Measurements from ENCODE around the gene PHAX.
"Not testable (repeated sequence)": the region's sequence is repeated elsewhere in the genome, so short reads cannot be mapped to it uniquely, and the experiment has no call there.

Gene PHAX, protein sequence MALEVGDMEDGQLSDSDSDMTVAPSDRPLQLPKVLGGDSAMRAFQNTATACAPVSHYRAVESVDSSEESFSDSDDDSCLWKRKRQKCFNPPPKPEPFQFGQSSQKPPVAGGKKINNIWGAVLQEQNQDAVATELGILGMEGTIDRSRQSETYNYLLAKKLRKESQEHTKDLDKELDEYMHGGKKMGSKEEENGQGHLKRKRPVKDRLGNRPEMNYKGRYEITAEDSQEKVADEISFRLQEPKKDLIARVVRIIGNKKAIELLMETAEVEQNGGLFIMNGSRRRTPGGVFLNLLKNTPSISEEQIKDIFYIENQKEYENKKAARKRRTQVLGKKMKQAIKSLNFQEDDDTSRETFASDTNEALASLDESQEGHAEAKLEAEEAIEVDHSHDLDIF

DNA sequence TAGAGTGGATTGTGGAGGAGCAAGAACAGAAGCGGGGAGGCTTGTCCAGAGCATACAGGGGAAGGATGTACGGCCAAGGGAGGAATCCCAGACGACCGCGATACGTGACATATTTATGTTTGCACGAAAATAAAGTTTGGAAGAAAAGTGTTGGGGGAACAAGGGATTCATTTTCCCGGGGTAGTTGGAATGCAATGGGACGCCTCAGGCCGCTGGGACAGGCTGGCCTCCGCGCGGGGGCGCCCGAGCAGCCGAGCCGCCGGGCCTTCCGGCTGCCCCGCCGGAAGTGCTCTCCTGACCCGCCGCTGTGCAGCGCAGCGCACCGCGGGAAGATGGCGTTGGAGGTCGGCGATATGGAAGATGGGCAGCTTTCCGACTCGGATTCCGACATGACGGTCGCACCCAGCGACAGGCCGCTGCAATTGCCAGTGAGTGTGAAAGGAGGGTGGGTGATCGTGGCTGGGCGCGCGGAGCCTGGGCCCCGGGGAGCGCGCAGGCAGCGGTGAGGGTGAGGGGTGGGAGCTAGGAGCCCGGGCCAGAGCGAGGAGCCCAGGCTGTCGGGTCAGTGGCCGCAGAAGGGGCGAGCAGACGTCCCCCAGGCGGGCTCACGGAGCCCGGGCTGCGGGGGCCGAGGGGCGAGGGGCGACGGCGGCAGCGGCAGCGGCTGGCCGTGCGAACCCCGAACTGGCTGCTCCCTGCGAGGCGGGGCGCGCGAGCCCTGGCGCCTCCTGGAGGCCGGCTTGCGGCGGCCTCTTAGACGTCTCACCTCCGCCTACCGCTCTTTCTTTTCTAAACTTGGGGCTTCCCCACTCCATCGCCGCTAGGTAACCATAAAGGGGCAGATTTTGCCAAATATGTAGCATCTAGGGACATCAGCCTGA is at the start of gene PHAX:
TSS of gene PHAX (plus strand) at position 317 of the 881 bp plus-strand sequence. CDS start at position 333, 16 bp downstream.
- peak within 1 kb of the TSS; percentile 90 for H3K27ac ChIP-seq
- TF ChIP-seq, protein P1, sequence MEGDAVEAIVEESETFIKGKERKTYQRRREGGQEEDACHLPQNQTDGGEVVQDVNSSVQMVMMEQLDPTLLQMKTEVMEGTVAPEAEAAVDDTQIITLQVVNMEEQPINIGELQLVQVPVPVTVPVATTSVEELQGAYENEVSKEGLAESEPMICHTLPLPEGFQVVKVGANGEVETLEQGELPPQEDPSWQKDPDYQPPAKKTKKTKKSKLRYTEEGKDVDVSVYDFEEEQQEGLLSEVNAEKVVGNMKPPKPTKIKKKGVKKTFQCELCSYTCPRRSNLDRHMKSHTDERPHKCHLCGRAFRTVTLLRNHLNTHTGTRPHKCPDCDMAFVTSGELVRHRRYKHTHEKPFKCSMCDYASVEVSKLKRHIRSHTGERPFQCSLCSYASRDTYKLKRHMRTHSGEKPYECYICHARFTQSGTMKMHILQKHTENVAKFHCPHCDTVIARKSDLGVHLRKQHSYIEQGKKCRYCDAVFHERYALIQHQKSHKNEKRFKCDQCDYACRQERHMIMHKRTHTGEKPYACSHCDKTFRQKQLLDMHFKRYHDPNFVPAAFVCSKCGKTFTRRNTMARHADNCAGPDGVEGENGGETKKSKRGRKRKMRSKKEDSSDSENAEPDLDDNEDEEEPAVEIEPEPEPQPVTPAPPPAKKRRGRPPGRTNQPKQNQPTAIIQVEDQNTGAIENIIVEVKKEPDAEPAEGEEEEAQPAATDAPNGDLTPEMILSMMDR (conservative IDR thresholded peaks at IDR 0.05), result peak; percentile 93

DNA sequence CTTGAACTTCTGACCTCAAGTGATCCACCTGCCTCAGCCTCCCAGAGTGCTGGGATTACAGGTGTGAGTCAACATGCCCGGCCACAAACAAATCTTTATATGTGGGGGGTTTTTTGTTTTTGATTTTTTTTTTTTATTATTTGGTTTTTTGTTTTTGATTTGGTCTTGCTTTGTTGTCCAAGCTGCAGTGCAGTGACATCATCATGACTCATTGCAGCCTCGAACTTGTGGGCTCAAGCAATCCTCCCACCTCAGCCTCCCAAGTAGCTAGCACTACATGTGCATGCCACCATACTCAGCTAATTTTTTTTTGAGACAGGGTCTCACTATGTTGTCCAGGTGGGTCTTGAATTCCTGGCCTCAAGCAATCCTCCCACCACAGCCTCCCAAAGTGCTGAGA is 48.1 kb upstream of the PHAX start:
- no peak overlapping the region for H3K27ac ChIP-seq
- TF ChIP-seq, protein P1 (conservative IDR thresholded peaks at IDR 0.05), result no peak

DNA sequence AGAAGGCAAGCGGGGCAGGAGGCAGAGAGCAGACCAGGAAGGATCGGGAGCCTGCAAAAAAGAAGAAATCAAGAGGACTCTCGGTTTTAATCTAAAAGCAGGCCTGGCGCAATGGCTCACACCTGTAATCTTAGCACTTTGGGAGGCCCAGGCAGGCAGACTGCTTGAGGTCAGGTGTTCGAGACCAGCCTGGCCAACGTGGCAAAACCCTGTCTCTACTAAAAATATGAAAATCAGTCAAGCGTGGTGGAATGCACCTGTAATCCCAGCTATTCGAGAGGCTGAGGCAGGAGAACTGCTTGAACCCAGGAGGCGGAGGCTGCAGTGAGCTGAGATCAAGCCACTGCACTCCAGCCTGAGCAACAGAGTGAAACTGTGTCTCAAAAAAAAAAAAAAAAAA is 45.6 kb upstream of the PHAX start:
- H3K27ac ChIP-seq, result not testable (repeated sequence)

DNA sequence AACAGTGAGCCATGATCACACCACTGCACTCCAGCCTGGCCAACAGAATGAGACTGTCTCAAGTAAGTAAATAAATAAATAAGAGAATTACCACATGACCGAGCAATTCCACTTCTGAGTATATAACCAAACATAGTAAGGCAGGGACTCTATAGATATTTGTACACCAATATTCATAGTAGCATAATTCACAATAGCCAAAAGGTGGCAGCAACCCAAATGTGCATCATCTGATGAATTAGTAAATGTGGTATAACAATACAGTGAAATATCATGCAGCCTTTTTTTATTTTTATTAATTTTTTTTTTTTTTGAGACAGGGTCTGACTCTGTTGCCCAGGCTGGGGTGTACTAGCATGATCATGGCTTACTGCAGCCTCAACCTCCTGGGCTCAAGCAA is 38.8 kb upstream of the PHAX start:
- TF ChIP-seq, protein P1 (conservative IDR thresholded peaks at IDR 0.05), result 0 out of 2 replicates have a peak, but pooled peaks have one; percentile 12
- no peak overlapping the region for H3K27ac ChIP-seq

DNA sequence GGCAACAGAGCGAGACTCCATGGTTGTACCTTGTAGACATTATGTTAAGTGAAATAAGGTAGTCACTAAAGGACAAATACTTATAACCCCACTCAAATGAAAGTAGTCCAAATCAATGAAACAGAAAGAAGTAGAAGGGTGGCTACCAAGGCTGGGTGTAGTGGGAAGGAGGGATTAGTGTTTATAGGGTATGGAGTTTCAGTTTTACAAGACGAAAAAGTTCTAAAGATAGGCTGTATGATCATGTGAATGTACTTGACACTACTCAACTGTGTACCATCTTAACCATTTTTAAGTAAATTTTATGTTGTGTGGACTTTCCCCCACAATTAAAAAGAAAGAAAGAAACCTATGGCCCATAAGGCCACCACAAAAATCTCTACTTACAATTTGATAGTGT is 37.9 kb upstream of the PHAX start:
- TF ChIP-seq, protein P1 (conservative IDR thresholded peaks at IDR 0.05), result no peak

DNA sequence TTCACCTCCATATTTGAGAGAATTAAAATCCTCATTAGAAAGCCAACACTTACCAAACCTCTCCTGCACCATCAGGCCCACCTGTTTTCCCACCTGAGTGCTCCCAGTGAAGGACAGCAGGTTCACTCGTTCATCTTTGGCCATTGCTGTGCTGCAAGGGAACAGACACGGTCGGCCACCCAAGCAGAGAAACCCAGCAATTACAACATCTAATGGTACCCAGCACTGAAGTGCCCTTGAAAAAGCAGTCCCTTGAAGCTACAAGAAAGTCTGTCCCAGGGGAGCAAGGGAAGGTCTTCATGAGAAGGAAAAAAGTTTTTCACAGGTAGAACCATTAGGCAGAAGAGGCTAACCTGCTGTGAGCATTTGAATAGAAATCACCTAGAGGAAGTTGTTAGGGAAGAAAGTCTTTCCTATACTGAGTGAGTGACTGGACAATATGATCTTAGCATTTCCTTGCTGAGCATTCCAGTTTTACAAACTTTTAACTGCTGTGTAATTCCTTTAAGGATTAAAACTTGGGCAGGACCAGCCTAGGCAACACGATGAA is 32.5 kb upstream of the PHAX start:
- H3K27ac ChIP-seq, result no peak overlapping the region
- TF ChIP-seq, protein P1 (conservative IDR thresholded peaks at IDR 0.05), result no peak

More for the DNA sequence above, 37.9 kb upstream of the PHAX start:
- H3K27ac ChIP-seq, result no peak overlapping the region

DNA sequence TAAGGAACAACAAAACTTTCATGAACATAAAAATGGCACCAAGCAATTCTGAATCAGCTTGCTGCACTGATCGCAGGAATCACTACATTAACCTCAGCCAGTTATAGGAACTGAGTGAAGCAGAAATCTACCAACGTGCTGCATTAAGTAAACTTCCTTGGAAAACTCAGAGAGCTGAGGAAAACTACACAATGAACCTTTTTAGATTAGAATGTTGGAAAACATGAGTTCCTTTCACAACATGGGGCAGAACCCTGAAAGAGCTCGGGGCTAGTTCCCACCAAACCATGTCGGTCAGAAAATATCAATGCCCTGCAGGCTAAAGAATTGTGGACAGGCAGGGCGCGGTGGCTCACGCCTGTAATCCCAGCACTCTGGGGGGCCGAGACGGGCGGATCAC is 25.1 kb upstream of the PHAX start:
- TF ChIP-seq, protein P1 (conservative IDR thresholded peaks at IDR 0.05), result no peak
- H3K27ac ChIP-seq, result no peak overlapping the region
